HL-60 (cell line): ENCODE data around the gene SPSB4.

Experiments used
- POLR2AphosphoS5 ChIP-seq: IDR thresholded peaks from 2 replicates; pipeline ENCODE4 v1.6.1; 2012; ENCODE audit warnings: low read depth
- TF ChIP-seq, protein P1 (sequence below): IDR thresholded peaks from one replicate; pipeline ENCODE4 v1.5.1; 2011; ENCODE audit warnings: low read length, control low read depth, inconsistent platforms; ENCODE audit not compliant: insufficient read depth

DNA sequence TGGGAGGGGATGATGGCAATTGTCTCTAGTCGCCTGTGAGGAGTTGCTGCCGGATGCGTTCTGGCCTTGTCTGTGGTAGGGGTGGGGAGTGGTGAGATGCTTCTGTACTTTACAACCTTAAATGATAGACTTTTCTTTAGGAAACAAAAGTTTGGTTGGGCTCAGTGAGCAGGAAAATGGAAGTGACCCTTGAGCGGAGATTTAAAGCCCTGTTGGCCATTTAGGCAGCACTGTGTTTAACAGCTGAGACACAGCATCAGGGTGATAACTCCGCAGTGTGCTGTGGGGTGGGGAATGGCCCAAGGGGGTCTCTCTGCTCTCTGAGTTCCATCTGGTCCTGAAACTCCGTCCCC lies 36.6 kb downstream of the SPSB4 start:
- TF ChIP-seq, protein P1, sequence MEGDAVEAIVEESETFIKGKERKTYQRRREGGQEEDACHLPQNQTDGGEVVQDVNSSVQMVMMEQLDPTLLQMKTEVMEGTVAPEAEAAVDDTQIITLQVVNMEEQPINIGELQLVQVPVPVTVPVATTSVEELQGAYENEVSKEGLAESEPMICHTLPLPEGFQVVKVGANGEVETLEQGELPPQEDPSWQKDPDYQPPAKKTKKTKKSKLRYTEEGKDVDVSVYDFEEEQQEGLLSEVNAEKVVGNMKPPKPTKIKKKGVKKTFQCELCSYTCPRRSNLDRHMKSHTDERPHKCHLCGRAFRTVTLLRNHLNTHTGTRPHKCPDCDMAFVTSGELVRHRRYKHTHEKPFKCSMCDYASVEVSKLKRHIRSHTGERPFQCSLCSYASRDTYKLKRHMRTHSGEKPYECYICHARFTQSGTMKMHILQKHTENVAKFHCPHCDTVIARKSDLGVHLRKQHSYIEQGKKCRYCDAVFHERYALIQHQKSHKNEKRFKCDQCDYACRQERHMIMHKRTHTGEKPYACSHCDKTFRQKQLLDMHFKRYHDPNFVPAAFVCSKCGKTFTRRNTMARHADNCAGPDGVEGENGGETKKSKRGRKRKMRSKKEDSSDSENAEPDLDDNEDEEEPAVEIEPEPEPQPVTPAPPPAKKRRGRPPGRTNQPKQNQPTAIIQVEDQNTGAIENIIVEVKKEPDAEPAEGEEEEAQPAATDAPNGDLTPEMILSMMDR, result no peak
- TF ChIP-seq POLR2AphosphoS5, result no peak
